B cell (primary cell): ENCODE measurements around the gene ERC2. TPM values are rescaled to one million over a fixed set of nuclear protein-coding genes. Genes with fewer than 3 reads are reported as not detected.

ENCODE experiments used
- ATAC-seq: fragments of 200-7000 bp; cut with Tn5 transposase; one replicate; pipeline ENCODE4 v1.10.0; 2021; ENCODE audit warnings: low read depth, mild to moderate bottlenecking, moderate number of reproducible peaks, moderate library complexity
- CTCF ChIA-PET: fragments of 350-600 bp; sonication (Branson Sonifier 250); formaldehyde crosslinking; loops from one replicate; lab custom pipeline; 2021; ENCODE audit warnings: antibody characterized with exemption, inconsistent platforms; lab: Charles Lee
- POLR2A ChIA-PET: fragments of 350-600 bp; sonication (Branson Sonifier 250); formaldehyde crosslinking; loops from one replicate; lab custom pipeline; 2021; ENCODE audit warnings: antibody characterized with exemption; lab: Charles Lee
- DNase-seq: peaks from one replicate; pipeline ENCODE4 v3.0.0; 2013
- H2AFZ ChIP-seq: 2 replicates; pipeline ENCODE4 v1.6.1; 2012; ENCODE audit warnings: mild to moderate bottlenecking, low read depth, low read length; ENCODE audit not compliant: insufficient read depth, poor library complexity, severe bottlenecking
- H3K27ac ChIP-seq, 2 donors: 1 replicate in 1 of 2; 2 replicates in 1 of 2; pipeline ENCODE4 v1.5.1; 2012 to 2013; ENCODE audit warnings: low read length in 2 of 2, mild to moderate bottlenecking in 2 of 2, moderate library complexity in 1 of 2
- H3K27me3 ChIP-seq, 4 experiments: fragments of 200-600 bp in 1 of 4; sonication (generic) in 1 of 4; replicated peaks in 1 of 4; 1 replicate in 2 of 4; 2 replicates in 2 of 4; pipeline versions ENCODE4 v1.6.1 to v1.7.0; 2013 to 2016; ENCODE audit warnings: low read length in 3 of 4, mild to moderate bottlenecking in 2 of 4, mixed read lengths in 1 of 4, moderate library complexity in 1 of 4; ENCODE audit not compliant: insufficient read depth in 4 of 4, control insufficient read depth in 3 of 4; ENCODE audit errors: control extremely low read depth in 1 of 4
- H3K36me3 ChIP-seq, 2 experiments: replicated peaks in 1 of 2; 1 replicate in 1 of 2; 2 replicates in 1 of 2; pipeline versions ENCODE4 v1.6.1 to v1.7.1; 2013; ENCODE audit warnings: low read length in 1 of 2; ENCODE audit not compliant: insufficient read depth in 2 of 2, control insufficient read depth in 1 of 2; ENCODE audit errors: control extremely low read depth in 1 of 2, extremely low read depth in 1 of 2
- H3K4me1 ChIP-seq, 2 donors: fragments of 200-600 bp in 1 of 2; sonication (generic) in 1 of 2; 1 replicate in 1 of 2; 2 replicates in 1 of 2; pipeline versions ENCODE4 v1.5.1 to v1.6.1; 2013 to 2017; ENCODE audit warnings: low read length in 2 of 2; ENCODE audit not compliant: control insufficient read depth in 2 of 2, insufficient read depth in 2 of 2
- H3K4me2 ChIP-seq: replicated peaks from 2 replicates; pipeline ENCODE3; 2012; ENCODE audit warnings: mild to moderate bottlenecking, low read depth, low read length; ENCODE audit not compliant: poor library complexity, severe bottlenecking
- H3K4me3 ChIP-seq, 5 experiments: fragments of 200-600 bp in 1 of 5; sonication (generic) in 1 of 5; 1 replicate in 3 of 5; 2 replicates in 2 of 5; pipeline versions ENCODE4 v1.5.1 to v1.7.0; 2011 to 2016; ENCODE audit warnings: low read length in 4 of 5, mild to moderate bottlenecking in 4 of 5, low read depth in 2 of 5, control low read depth in 1 of 5, moderate library complexity in 1 of 5; ENCODE audit not compliant: insufficient read depth in 1 of 5; ENCODE audit errors: control extremely low read depth in 1 of 5, extremely low read depth in 1 of 5
- H3K79me2 ChIP-seq: fragments of 200-600 bp; sonication (generic); one replicate; pipeline ENCODE4 v1.6.0; 2016; ENCODE audit warnings: low read length; ENCODE audit not compliant: control insufficient read depth, insufficient read depth
- H3K9ac ChIP-seq: fragments of 200-600 bp; sonication (generic); 2 replicates; pipeline ENCODE4 v1.6.1; 2017; ENCODE audit warnings: mild to moderate bottlenecking, low read length, moderate library complexity
- H3K9me3 ChIP-seq, 3 donors: one replicate each; pipeline versions ENCODE4 v1.6.1 to v1.7.1; 2013; ENCODE audit warnings: low read length in 2 of 3; ENCODE audit not compliant: control insufficient read depth in 2 of 3, insufficient read depth in 1 of 3; ENCODE audit errors: control extremely low read depth in 1 of 3
- H4K20me1 ChIP-seq: 2 replicates; pipeline ENCODE4 v1.6.0; 2012; ENCODE audit warnings: mild to moderate bottlenecking, low read length; ENCODE audit not compliant: insufficient read depth, control insufficient read depth, poor library complexity, severe bottlenecking
- H3K27ac Mint-ChIP-seq: one replicate; pipeline ENCODE4 v1.8.0; 2021; ENCODE audit warnings: mixed read lengths
- H3K27me3 Mint-ChIP-seq: one replicate; pipeline ENCODE4 v1.8.0; 2021; ENCODE audit warnings: mixed read lengths
- H3K4me1 Mint-ChIP-seq: one replicate; pipeline ENCODE4 v1.8.0; 2021; ENCODE audit warnings: mixed read lengths
- H3K4me3 Mint-ChIP-seq: one replicate; pipeline ENCODE4 v1.8.0; 2021; ENCODE audit warnings: mixed read lengths
- H3K9me3 Mint-ChIP-seq: one replicate; pipeline ENCODE4 v1.8.0; 2022; ENCODE audit warnings: mixed read lengths; ENCODE audit not compliant: insufficient read depth
- EZH2 ChIP-seq: IDR thresholded peaks from 2 replicates; pipeline ENCODE4 v1.6.1; 2012; ENCODE audit warnings: borderline replicate concordance, low read depth, mild to moderate bottlenecking, moderate library complexity, low read length; ENCODE audit not compliant: insufficient read depth, poor library complexity, severe bottlenecking
- WGBS: methylation state at CpG from one replicate; pipeline ENCODE4 v1.1.5; 2013; ENCODE audit warnings: missing lambda C conversion rate; ENCODE audit not compliant: insufficient coverage; 5-methylcytosine and 5-hydroxymethylcytosine counted together
- intact Hi-C: fragments of 100-400 bp; cut with micrococcal nuclease; formaldehyde crosslinking; loops from one replicate; pipeline ENCODE4 v1.10.0; 2022
- polyA plus RNA-seq: library from polyadenylated mRNA; depleted of rRNA; stranded (reverse); fragments of >200 nt; gene quantifications from 2 replicates; pipeline ENCODE4 v1.2.3, GENCODE V29; 2012
- total RNA-seq, 2 donors: library from RNA; stranded (reverse); fragments of 120-200 nt in 1 of 2; gene quantifications; 1 replicate in 1 of 2; 2 replicates in 1 of 2; pipeline versions ENCODE4 v1.2.3 to v1.2.4, GENCODE V29; 2013 to 2022
- TF ChIP-seq, protein P1 (sequence below): fragments of 200-600 bp; IDR thresholded peaks from one replicate; pipeline ENCODE4 v1.8.0; 2022; ENCODE audit warnings: antibody characterized with exemption, mild to moderate bottlenecking

ERC2 gene
- total and polyA plus RNA-seq, 2 donors (not counting 1 experiment from before 2014, with no cell fraction given) = not detected

DNA sequence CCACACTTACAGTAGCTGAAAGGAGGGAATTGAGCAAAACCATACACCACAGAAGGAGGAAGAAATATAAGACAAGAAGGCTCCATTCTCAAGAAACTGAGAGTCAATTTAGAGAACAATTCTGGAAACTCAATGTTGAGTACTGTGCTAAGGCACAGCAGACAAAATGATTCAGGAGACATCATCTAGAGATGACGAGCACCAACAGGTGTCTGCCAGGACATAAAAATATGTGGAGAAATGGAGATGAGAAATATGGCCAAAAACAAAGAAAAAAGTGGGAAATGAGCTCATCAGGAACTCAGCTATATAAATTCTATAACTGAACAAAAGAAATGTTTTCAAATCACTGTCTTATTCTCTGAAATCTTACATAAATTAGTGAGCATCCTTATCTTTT, 343.7 kb downstream of the ERC2 start:
- CTCF ChIA-PET = no interaction called here
- no peak overlapping the region for H3K27ac Mint-ChIP-seq

DNA sequence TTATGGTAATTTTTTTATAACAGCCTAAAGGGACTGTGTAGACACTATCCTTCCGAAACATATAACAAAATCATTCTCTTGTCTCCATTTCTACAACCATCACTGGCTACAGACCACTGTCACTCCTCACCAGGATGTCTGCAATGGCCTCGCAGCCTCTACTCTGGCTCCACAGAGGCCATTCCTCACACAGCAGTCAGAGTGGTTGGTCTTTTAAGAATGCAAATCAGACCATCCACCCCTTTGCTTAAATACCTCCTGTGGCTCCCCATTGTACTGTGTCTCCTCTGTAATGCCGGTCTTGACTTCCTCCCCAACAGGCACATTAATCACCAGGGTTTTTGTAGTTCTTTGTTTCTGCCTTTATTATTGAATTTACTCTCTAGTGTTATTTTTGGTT, 344.8 kb downstream of the ERC2 start:
- ChIA-PET CTCF (no interaction called here), POLR2A (no interaction called here)
- TF ChIP-seq, protein P1, sequence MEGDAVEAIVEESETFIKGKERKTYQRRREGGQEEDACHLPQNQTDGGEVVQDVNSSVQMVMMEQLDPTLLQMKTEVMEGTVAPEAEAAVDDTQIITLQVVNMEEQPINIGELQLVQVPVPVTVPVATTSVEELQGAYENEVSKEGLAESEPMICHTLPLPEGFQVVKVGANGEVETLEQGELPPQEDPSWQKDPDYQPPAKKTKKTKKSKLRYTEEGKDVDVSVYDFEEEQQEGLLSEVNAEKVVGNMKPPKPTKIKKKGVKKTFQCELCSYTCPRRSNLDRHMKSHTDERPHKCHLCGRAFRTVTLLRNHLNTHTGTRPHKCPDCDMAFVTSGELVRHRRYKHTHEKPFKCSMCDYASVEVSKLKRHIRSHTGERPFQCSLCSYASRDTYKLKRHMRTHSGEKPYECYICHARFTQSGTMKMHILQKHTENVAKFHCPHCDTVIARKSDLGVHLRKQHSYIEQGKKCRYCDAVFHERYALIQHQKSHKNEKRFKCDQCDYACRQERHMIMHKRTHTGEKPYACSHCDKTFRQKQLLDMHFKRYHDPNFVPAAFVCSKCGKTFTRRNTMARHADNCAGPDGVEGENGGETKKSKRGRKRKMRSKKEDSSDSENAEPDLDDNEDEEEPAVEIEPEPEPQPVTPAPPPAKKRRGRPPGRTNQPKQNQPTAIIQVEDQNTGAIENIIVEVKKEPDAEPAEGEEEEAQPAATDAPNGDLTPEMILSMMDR = no peak
- H3K27ac ChIP-seq = no peak overlapping the region
- H3K9me3 ChIP-seq = no peaks in the 10 kb centered on the region
- DNase-seq (no peak), ATAC-seq (no peak)
- H4K20me1 ChIP-seq = no peaks in the 10 kb centered on the region
- no peaks in the 10 kb centered on the region for H3K79me2 ChIP-seq
- no peak overlapping the region for H3K4me3 ChIP-seq
- Mint-ChIP-seq H3K9me3 (no peaks in the 10 kb centered on the region), H3K27ac (no peak overlapping the region), H3K27me3 (no peaks in the 10 kb centered on the region), H3K4me1 (no peaks in the 10 kb centered on the region), H3K4me3 (no peak overlapping the region)
- 43% methylated on average over 1 of the region's 3 CpGs for WGBS
- H2AFZ ChIP-seq = no peak overlapping the region
- H3K4me1 ChIP-seq = no peaks in the 10 kb centered on the region
- no peak overlapping the region for H3K9ac ChIP-seq
- no peak overlapping the region for H3K4me2 ChIP-seq
- H3K27me3 ChIP-seq = no peaks in the 10 kb centered on the region
- no peaks in the 10 kb centered on the region for H3K36me3 ChIP-seq
- intact Hi-C loops = no loop called here

More for the DNA sequence above, 343.7 kb downstream of the ERC2 start:
- POLR2A ChIA-PET = no interaction called here
- Histone ChIP-seq H3K27ac (no peak overlapping the region), H3K79me2 (no peaks in the 10 kb centered on the region), H3K4me1 (no peaks in the 10 kb centered on the region), H3K36me3 (no peaks in the 10 kb centered on the region), H3K9ac (no peak overlapping the region), H3K4me3 (no peak overlapping the region), H3K4me2 (no peak overlapping the region), H3K9me3 (no peaks in the 10 kb centered on the region), H2AFZ (no peak overlapping the region), H4K20me1 (no peaks in the 10 kb centered on the region), H3K27me3 (no peaks in the 10 kb centered on the region)
- DNase-seq (no peak), ATAC-seq (no peak)
- Mint-ChIP-seq H3K4me3 (no peak overlapping the region), H3K9me3 (no peaks in the 10 kb centered on the region), H3K27me3 (no peaks in the 10 kb centered on the region), H3K4me1 (no peaks in the 10 kb centered on the region)
- WGBS = no CpG with 5 or more reads among the region's 1 CpG
- no peak for TF ChIP-seq EZH2
- TF ChIP-seq, protein P1 = no peak
- intact Hi-C loops = no loop called here
